ENCODE results near the gene DENND2C. TPM values are rescaled to one million over a fixed set of nuclear protein-coding genes. Genes with fewer than 3 reads are reported as not detected.

Gene DENND2C
- total RNA-seq, 3 donors from 2014 or later (not counting 1 experiment from before 2014, with no cell fraction given) = 1.6 to 6.7 (median 1.7) TPM

GRCh38 chr1:114688526-114688925 is 18.7 kb upstream of the DENND2C start:
- no peak overlapping the region for H3K4me3 ChIP-seq (ENCODE audit: low read length)
- Mint-ChIP-seq H3K9me3 (no peaks in the 10 kb centered on the region), H3K27ac (no peak overlapping the region), H3K4me3 (no peak overlapping the region), H3K4me1 (no peaks in the 10 kb centered on the region), H3K36me3 (no peaks in the 10 kb centered on the region), H3K27me3 (ENCODE audit: low read depth in 2 of 2) (peaks cover 20 to 53% of the 10 kb centered on the region in 2 donors)
- H3K36me3 ChIP-seq (ENCODE audit: control insufficient read depth, insufficient read depth, low read length) = no peaks in the 10 kb centered on the region
- H3K27me3 ChIP-seq (ENCODE audit: control insufficient read depth, insufficient read depth, low read length) = peaks cover 2% of the 10 kb centered on the region
- DNase-seq (no peak), ATAC-seq (no peak)
- no peaks in the 10 kb centered on the region for H3K9me3 ChIP-seq (ENCODE audit: control insufficient read depth, insufficient read depth, low read length)
- no peaks in the 10 kb centered on the region for H3K4me1 ChIP-seq (ENCODE audit: control insufficient read depth, insufficient read depth, low read length)
- TF ChIP-seq, protein P1, sequence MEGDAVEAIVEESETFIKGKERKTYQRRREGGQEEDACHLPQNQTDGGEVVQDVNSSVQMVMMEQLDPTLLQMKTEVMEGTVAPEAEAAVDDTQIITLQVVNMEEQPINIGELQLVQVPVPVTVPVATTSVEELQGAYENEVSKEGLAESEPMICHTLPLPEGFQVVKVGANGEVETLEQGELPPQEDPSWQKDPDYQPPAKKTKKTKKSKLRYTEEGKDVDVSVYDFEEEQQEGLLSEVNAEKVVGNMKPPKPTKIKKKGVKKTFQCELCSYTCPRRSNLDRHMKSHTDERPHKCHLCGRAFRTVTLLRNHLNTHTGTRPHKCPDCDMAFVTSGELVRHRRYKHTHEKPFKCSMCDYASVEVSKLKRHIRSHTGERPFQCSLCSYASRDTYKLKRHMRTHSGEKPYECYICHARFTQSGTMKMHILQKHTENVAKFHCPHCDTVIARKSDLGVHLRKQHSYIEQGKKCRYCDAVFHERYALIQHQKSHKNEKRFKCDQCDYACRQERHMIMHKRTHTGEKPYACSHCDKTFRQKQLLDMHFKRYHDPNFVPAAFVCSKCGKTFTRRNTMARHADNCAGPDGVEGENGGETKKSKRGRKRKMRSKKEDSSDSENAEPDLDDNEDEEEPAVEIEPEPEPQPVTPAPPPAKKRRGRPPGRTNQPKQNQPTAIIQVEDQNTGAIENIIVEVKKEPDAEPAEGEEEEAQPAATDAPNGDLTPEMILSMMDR (IDR thresholded peaks at IDR 0.05) = no peak
- WGBS (ENCODE audit: insufficient coverage) = 71% methylated on average over 4 of the region's 4 CpGs
- no peak overlapping the region for H3K27ac ChIP-seq (ENCODE audit: low read length)
- intact Hi-C loops (cut with micrococcal nuclease) = no loop called here

DNA sequence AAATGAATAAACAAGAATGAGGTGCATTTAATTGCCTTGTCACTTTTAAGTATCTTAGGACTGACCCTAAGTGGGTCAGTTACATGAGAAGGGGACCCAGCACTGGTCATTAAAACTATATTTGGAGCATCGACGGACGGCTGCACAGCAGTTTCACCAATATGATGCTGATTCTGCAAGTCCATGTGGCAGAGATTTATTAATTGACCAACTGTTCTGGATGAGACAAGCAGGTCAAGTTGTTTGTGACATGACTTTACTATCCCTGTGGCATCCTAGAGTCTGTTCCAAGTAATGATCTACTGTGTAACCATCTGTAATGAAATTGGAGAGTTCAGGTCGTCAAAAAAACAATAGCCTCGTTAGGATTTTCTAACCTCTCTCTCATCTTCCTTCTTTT is 16.0 kb upstream of the DENND2C start:
- no peak for ATAC-seq

DNA sequence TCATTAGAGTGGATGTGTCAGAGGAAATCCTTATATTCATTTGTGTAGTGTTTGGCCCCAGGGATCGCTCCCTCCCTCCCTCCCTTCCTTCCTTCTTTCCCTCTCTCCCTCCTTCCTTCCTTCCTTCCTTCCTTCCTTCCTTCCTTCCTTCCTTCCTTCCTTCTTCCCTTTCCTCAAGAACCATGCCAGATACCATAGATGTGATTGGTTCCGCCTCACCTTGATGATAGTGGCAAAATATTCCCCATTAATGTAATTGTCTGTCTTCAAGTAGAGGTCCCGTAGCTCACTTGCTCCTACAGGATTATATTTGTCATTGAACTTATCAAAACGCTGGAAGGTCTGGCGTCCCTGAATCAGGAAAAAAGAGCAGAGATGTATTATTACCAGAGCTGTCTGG is 7.8 kb upstream of the DENND2C start:
- Histone ChIP-seq H3K27me3 (ENCODE audit: control insufficient read depth, insufficient read depth, low read length) (peaks cover 5% of the 10 kb centered on the region), H3K27ac (ENCODE audit: low read length) (no peak overlapping the region), H3K4me1 (ENCODE audit: control insufficient read depth, insufficient read depth, low read length) (no peaks in the 10 kb centered on the region), H3K4me3 (ENCODE audit: low read length) (no peak overlapping the region), H3K9me3 (ENCODE audit: control insufficient read depth, insufficient read depth, low read length) (no peaks in the 10 kb centered on the region), H3K36me3 (ENCODE audit: control insufficient read depth, insufficient read depth, low read length) (no peaks in the 10 kb centered on the region)
- intact Hi-C loops (cut with micrococcal nuclease) = no loop called here
- no peaks in the 10 kb centered on the region for H3K36me3 Mint-ChIP-seq
- no peak overlapping the region for H3K4me3 Mint-ChIP-seq
- H3K9me3 Mint-ChIP-seq = no peaks in the 10 kb centered on the region
- no peak overlapping the region for H3K27ac Mint-ChIP-seq
- peaks cover 26 to 41% of the 10 kb centered on the region in 2 donors for H3K27me3 Mint-ChIP-seq (ENCODE audit: low read depth in 2 of 2)
- TF ChIP-seq, protein P1 (IDR thresholded peaks at IDR 0.05) = no peak
- no peak for ATAC-seq
- no peaks in the 10 kb centered on the region for H3K4me1 Mint-ChIP-seq
- DNase-seq = no peak
- 83% methylated on average over 5 of the region's 5 CpGs for WGBS (ENCODE audit: insufficient coverage)

More for the DNA sequence above, 16.0 kb upstream of the DENND2C start:
- Mint-ChIP-seq H3K36me3 (no peaks in the 10 kb centered on the region), H3K4me3 (no peak overlapping the region), H3K9me3 (no peaks in the 10 kb centered on the region), H3K27me3 (ENCODE audit: low read depth in 2 of 2) (peaks cover 20 to 61% of the 10 kb centered on the region in 2 donors), H3K27ac (no peak overlapping the region), H3K4me1 (no peaks in the 10 kb centered on the region)
- no peaks in the 10 kb centered on the region for H3K9me3 ChIP-seq (ENCODE audit: control insufficient read depth, insufficient read depth, low read length)
- no peak overlapping the region for H3K27ac ChIP-seq (ENCODE audit: low read length)
- no peak for DNase-seq
- TF ChIP-seq, protein P1 (IDR thresholded peaks at IDR 0.05) = no peak
- 86% methylated on average over 5 of the region's 5 CpGs for WGBS (ENCODE audit: insufficient coverage)
- no peak overlapping the region for H3K4me3 ChIP-seq (ENCODE audit: low read length)
- H3K4me1 ChIP-seq (ENCODE audit: control insufficient read depth, insufficient read depth, low read length) = no peaks in the 10 kb centered on the region
- H3K36me3 ChIP-seq (ENCODE audit: control insufficient read depth, insufficient read depth, low read length) = no peaks in the 10 kb centered on the region
- H3K27me3 ChIP-seq (ENCODE audit: control insufficient read depth, insufficient read depth, low read length) = peaks cover 2% of the 10 kb centered on the region
- intact Hi-C loops (cut with micrococcal nuclease) = no loop called here

- no CpG with 5 or more reads among the region's 1 CpG for WGBS (ENCODE audit: insufficient coverage)
- H3K4me3 Mint-ChIP-seq = no peak overlapping the region
- DNase-seq = no peak
Measured at GRCh38 chr1:114676115-114676514, 6.3 kb upstream of the DENND2C start.

More at GRCh38 chr1:114676115-114676514, 6.3 kb upstream of the DENND2C start:
- no peaks in the 10 kb centered on the region for H3K9me3 ChIP-seq (ENCODE audit: control insufficient read depth, insufficient read depth, low read length)
- H3K4me1 Mint-ChIP-seq = no peaks in the 10 kb centered on the region
- peaks cover 29 to 41% of the 10 kb centered on the region in 2 donors for H3K27me3 Mint-ChIP-seq (ENCODE audit: low read depth in 2 of 2)
- no peaks in the 10 kb centered on the region for H3K4me1 ChIP-seq (ENCODE audit: control insufficient read depth, insufficient read depth, low read length)
- H3K36me3 Mint-ChIP-seq = no peaks in the 10 kb centered on the region
- H3K27ac ChIP-seq (ENCODE audit: low read length) = no peak overlapping the region
- H3K27ac Mint-ChIP-seq = no peak overlapping the region
- H3K27me3 ChIP-seq (ENCODE audit: control insufficient read depth, insufficient read depth, low read length) = peaks cover 13% of the 10 kb centered on the region
- ATAC-seq = no peak
- no peak overlapping the region for H3K4me3 ChIP-seq (ENCODE audit: low read length)
- TF ChIP-seq, protein P1 (IDR thresholded peaks at IDR 0.05) = no peak
- no peaks in the 10 kb centered on the region for H3K9me3 Mint-ChIP-seq
- intact Hi-C loops (cut with micrococcal nuclease) = no loop called here
- no peaks in the 10 kb centered on the region for H3K36me3 ChIP-seq (ENCODE audit: control insufficient read depth, insufficient read depth, low read length)
